ENCODE data around the gene NFATC1.

Gene NFATC1

GRCh38 chr18:79459946-79460480 lies 64.3 kb downstream of the NFATC1 start:
- DNase-seq = no peak

DNA sequence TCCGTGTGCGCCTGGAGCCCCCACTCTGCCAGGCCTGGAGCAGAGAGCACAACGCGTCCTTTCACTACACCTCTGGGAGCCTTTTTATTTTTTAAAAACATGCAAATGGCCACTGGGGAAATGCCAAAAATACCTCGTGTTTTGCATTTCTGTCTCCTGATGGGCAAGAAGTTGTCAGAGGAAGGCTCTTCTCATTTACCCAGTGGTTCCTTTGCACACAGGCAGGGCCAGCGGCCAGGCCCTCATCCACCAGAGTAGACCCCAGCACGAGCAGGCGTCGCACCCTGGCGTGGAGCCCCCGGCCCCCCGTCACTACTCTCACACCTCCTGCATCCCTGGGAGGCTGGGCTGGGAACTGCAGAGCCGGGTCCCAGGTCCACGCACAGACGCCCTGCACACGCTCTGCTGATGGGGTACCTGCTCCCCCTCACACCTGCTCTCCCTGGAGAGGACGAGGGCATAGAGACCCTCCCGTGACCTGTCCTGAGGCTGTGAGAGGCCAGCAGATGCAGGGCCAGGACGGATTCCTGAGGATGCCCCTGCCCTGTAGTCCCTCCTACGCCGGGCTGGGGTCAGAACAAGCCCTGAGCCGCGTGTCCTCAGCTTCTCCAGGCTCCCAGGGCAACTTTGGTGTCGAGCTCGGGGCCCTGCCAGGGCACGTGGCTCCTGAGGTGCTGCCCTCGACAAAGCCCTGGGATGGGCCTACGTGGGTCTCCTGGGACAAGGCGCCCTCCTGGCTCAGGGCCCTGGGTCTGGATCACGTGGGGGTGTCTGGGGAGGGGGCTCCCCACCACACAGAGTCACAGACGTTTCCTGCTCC lies 65.0 kb downstream of the NFATC1 start:
- DNase-seq = no peak

GRCh38 chr18:79461627-79462026 lies 65.9 kb downstream of the NFATC1 start:
- DNase-seq = no peak

DNA sequence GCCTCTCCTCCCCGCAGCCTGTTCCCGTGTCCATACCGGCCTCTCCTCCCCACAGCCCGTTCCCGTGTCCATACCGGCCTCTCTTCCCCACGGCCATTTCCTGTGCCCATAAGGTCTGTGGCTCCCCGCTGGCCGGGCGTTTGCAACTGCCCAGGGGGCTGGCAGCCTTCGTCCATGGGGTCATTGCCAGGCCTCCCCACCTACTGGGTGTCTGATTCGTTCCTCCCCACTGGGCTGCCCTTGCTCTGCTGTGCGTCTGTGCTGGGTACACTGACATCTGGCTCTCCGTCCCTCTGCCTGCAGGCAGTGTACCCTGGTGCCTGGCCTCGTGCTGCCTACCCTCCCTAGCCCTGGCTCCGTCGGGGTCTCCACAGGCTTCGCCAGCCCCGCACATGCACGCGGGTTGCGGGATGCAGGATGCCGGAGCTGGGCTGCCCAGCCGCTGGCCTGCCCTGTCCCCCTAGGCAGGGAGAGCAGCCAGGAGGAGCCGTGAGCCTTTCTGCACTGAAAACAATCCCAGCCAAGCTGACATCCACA lies 67.8 kb downstream of the NFATC1 start:
- DNase-seq = no peak

GRCh38 chr18:79465392-79465991 lies 69.8 kb downstream of the NFATC1 start:
- DNase-seq = no peak

GRCh38 chr18:79466591-79466990 lies 70.9 kb downstream of the NFATC1 start:
- no peak for DNase-seq

- DNase-seq = no peak
These were observed 71.4 kb downstream of the NFATC1 start for GRCh38 chr18:79467126-79467525.

DNA sequence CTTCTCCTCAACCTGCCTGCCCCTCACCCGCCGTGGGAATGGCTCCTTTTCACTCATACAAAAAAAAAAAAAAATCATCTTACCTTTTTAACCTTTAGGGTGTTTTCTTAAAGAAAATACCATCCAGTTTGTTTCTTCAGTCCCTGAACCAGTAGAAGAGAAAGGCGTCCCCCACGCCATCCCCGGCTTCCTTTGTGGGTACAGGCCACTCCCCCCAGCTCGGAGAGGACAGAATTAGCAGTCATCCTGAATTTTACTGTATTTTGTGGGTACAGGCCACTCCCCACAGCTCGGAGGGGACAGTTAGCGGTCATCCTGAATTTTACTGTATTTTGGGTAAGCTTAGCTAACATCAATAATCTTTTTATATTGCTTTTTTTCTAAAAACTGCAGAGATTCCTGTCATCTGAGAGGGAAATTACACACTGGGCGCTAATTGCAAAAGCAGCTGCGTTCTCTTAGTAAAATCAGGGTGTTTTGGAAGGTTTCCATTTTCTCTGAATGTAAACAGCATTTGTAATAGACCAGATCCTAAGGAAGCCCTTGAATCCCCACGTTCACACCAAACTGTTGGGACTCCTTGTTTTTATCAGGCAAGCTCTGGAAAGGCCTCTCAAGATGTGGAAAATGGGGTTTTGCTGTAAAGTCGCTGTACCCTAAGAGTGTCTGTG lies 72.5 kb downstream of the NFATC1 start:
- no peak for DNase-seq

GRCh38 chr18:79469309-79469708 lies 73.6 kb downstream of the NFATC1 start:
- no peak for DNase-seq

DNA sequence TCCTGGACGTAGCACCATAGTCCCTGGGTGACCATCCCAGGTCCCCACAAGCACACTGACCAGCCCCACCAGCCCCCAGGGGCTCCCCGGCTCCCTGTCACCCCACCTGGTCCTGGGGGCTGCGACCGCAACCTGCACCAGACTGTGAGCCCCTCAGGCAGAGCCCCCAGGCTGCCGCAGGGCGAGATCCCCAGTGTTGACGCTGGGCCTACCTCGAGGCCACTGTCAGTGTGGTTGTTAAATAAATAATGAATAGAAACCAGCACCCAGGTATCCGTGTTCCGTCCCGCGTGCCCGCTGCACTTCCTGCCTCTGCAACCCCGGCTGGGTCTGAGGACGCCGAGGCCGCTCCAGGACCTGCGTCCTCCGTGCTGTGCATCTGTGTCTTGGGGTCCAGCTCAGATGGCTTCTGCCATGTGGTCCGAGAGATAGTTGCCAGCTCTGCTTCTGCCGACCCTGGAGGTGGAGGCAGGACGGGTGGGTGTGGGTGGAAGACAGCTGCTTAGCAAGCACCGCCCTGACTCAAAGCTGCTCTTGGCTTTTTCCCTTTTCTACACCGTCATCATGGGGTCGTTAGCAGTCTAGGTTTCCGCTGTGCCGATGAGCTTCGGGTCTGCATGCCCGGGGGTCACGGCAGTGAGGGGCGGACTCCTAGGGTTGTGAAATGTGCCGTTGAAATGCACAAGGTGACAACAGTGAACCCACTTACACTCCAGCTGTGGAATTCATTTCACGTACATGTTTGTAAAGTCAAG lies 74.2 kb downstream of the NFATC1 start:
- no peak for DNase-seq

- DNase-seq = peak; percentile 34 to 40
These were observed 74.8 kb downstream of the NFATC1 start for GRCh38 chr18:79470547-79470946.

DNA sequence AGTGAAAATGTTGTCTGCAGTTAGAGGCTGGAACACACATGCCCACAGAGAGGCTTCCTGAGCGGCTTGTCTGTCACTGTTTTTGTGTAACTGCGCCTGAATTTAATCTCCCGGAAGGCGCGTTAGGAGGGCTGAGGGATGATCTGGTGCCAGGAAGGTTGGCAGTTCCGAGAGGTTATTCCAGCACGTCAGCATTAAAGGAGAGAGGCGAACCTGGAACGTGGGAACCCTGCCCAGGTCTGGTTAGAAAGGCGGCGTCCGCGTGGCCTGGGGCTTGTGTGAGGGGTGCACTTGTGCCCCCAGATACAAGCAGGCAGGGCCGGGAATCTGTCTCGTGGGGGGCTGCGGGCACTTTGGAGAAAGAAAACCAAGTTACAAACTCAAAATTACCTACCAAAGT lies 75.3 kb downstream of the NFATC1 start:
- no peak for DNase-seq

- no peak for DNase-seq
These were observed 75.9 kb downstream of the NFATC1 start for GRCh38 chr18:79471597-79471996.

DNA sequence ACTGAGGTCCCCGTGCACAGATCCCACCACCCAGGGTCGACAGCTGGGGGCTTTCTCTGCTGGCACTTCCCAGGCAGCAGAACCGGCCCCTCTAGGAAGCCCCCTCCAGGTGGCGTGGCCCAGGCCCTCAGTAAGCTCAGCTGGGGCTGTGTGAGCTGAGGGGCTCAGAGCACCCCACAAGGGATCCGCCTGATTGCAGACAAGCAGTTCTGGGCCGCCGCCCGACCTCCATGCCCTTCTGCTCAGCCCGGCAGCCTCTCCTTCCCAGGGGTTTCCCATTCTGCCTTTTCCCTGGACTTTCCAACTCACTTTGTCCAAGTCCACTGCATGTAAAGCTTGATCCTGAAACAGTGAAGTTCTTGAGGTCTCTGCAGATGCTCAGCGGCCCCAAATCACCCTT lies 76.4 kb downstream of the NFATC1 start:
- DNase-seq = no peak

DNA sequence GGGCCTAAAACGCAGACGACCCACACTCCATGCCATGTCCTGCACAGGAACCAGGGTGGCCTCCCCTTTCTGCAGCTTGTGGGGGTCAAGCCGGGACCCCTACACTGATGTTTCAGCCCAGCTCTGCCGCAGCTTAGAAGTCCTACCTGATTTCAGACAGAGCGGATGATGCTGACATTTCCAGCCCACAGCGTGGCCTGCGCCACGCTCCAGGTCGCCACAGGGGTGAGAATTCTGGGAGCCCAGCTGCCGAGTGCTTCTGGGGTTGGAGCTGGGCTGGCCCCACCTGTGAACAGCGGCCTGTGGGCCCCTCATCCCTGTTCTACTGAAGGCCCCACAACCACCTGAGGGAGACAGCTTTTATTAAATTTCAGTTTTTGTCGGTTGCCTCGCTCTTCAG lies 77.2 kb downstream of the NFATC1 start:
- DNase-seq = no peak

DNA sequence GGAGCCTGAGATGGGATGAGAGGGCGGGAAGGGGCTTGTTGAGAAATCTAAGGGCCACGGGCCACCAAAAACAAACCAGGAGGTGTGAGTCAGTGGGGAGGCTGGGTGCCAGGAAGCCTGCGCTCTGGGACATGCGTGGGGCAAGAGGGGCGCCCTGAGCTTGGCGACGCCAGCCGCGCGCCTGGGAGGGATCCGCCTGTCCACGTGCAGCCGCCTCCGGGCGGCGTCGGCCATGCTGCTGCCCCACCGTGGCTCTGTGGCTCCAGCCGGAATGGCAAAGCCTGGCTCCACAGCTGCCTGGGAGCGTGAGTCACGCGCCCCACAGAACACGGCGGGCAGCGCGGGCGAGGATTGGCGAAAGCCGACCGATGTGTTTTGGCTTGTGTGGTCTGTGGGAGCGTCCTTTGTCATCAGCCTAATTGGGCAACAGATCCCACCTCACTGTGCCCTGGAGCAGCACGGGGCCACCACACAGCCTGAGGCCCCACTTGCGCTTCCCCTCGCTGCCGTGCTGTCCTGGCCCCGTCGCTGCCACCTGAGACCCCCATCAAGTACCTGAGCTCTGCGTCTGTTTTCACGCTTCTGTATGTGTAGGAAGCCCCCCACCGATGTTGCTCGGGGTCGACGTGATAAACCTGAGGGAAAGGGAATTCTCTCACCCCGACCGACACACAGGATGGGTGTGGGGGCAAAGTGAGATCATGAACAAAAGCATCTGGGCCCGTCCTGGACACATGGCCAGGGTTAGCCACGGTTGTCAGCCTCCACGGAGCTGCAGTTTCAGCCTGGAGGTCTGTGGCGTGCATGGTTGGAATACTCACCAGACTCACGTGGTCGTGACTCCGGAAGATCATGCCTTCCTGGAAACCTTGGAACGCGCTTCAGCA lies 80.5 kb downstream of the NFATC1 start:
- DNase-seq = no peak

- no peak for DNase-seq
These were observed 81.3 kb downstream of the NFATC1 start for GRCh38 chr18:79476918-79477571.

GRCh38 chr18:79477711-79478483 lies 82.2 kb downstream of the NFATC1 start:
- DNase-seq = no peak

DNA sequence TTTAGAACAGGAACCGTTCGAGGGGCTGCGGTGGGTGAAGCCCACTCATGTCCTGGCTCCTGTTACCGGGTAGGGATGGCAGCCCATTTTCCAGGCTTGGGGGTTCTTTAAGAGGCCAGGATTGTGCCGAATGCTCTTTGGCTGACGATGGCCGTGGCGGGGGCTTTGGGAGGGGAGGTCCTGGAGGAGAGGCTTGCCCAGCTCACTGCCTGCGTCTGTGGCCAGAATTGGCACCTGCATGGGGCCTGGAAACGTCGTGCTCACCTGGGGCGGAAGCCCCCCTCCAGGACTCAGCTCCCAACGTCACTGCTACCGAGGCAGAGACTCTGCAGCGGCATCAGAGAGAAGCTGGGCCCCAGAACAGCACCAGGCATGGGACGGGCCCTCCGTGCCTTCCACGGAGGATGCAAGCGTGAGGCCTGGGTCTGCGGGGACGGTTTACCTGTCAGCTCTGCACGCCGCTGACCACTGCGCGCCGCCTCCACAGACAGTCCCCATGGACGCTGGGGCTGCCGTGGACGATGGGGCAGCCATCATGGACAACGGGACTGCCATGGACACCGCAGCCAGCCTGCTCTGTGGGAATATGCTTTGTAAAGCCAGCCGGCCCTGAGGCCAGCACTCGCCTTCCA lies 82.9 kb downstream of the NFATC1 start:
- DNase-seq = no peak
